ENCODE measurements around the gene TAF11L2.
"Not testable (repeated sequence)": the region's sequence is repeated elsewhere in the genome, so short reads cannot be mapped to it uniquely, and the experiment has no call there.

DNA sequence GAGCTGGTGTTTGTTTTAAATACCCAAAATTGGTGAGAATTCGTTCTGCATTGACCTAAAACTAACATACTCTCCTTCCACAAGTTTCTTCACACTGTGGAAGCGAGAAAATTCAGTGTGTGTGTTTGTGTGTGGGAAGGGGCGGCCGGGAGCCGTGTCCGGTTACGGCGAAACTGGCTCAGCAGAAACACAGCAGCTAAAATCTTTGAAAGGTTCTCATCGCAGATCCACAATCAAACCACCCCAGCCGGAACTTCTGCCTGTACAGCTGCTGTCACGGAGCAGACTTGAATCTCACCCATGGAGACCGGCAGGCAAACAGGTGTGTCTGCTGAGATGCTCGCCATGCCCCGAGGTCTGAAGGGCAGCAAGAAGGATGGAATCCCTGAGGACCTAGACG, 30.3 kb downstream of the TAF11L2 start, which contains the start of gene TAF11L6:
- TF ChIP-seq, protein P1, sequence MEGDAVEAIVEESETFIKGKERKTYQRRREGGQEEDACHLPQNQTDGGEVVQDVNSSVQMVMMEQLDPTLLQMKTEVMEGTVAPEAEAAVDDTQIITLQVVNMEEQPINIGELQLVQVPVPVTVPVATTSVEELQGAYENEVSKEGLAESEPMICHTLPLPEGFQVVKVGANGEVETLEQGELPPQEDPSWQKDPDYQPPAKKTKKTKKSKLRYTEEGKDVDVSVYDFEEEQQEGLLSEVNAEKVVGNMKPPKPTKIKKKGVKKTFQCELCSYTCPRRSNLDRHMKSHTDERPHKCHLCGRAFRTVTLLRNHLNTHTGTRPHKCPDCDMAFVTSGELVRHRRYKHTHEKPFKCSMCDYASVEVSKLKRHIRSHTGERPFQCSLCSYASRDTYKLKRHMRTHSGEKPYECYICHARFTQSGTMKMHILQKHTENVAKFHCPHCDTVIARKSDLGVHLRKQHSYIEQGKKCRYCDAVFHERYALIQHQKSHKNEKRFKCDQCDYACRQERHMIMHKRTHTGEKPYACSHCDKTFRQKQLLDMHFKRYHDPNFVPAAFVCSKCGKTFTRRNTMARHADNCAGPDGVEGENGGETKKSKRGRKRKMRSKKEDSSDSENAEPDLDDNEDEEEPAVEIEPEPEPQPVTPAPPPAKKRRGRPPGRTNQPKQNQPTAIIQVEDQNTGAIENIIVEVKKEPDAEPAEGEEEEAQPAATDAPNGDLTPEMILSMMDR (IDR thresholded peaks at IDR 0.05) = not testable (repeated sequence)
- not testable (repeated sequence) for TF ChIP-seq POLR2A (IDR thresholded peaks at IDR 0.05)
